Cardiac muscle cell (in vitro differentiated cells and primary cell): ENCODE measurements around the gene PLEKHG3. TPM values are rescaled to one million over a fixed set of nuclear protein-coding genes. Genes with fewer than 3 reads are reported as not detected.

ENCODE experiments used
- DNase-seq, 2 donors: peaks; one replicate each; pipeline versions ENCODE4 v3.0.0 to v3.0.0-alpha.2; 2010 to 2017; ENCODE audit warnings: low read depth in 1 of 2, low spot score in 1 of 2
- H3K27ac ChIP-seq: fragments of 200-600 bp; sonication (generic); 2 replicates; pipeline ENCODE4 v1.5.1; 2016
- H3K27me3 ChIP-seq: fragments of 200-600 bp; sonication (generic); 2 replicates; pipeline ENCODE4 v1.6.0; 2016; ENCODE audit warnings: control low read depth
- H3K36me3 ChIP-seq: fragments of 200-600 bp; sonication (generic); 2 replicates; pipeline ENCODE4 v1.5.1; 2016; ENCODE audit warnings: control low read depth
- H3K4me1 ChIP-seq: fragments of 200-600 bp; sonication (generic); 2 replicates; pipeline ENCODE4 v1.8.1; 2017; ENCODE audit warnings: low read depth, mild to moderate bottlenecking, mixed run types
- H3K4me3 ChIP-seq: fragments of 200-600 bp; sonication (generic); 2 replicates; pipeline ENCODE4 v1.5.1; 2016; ENCODE audit warnings: mild to moderate bottlenecking
- H3K9me3 ChIP-seq: fragments of 200-600 bp; sonication (generic); 2 replicates; pipeline ENCODE4 v1.5.1; 2017; ENCODE audit warnings: low read depth, mild to moderate bottlenecking, control low read depth
- CTCF ChIP-seq: IDR thresholded peaks from 2 replicates; pipeline ENCODE4 v1.5.1; 2012; ENCODE audit warnings: low read depth, mild to moderate bottlenecking, low read length
- polyA plus RNA-seq: library from polyadenylated mRNA; unstranded; fragments of >200 nt; fragmentation: Nextera tagmentation; extraction: Ambion mirVana; gene quantifications from 2 replicates; pipeline ENCODE4 v1.2.1, GENCODE V29; 2016
- total RNA-seq: library from RNA; depleted of rRNA; stranded (reverse); fragments of >200 nt; gene quantifications from 2 replicates; pipeline ENCODE4 v1.2.3, GENCODE V29; 2016

Gene PLEKHG3
- total and polyA plus RNA-seq, 2 experiments from 2014 or later = 19.2 to 72.2 TPM

- H3K36me3 ChIP-seq = no peaks in the 10 kb centered on the region
- no peaks in the 10 kb centered on the region for H3K9me3 ChIP-seq
- no peak for TF ChIP-seq CTCF
- H3K4me3 ChIP-seq = peak overlapping the region; percentile 67
- no peak for DNase-seq
- H3K4me1 ChIP-seq = peaks cover 60% of the 10 kb centered on the region
- no peaks in the 10 kb centered on the region for H3K27me3 ChIP-seq
- H3K27ac ChIP-seq = peak overlapping the region; percentile 52
Observed at GRCh38 chr14:64706119-64706592, 1.9 kb downstream of the PLEKHG3 start.

- Histone ChIP-seq H3K27ac (peak overlapping the region; percentile 52), H3K36me3 (no peaks in the 10 kb centered on the region), H3K4me3 (no peak overlapping the region), H3K4me1 (peaks cover 60% of the 10 kb centered on the region), H3K27me3 (no peaks in the 10 kb centered on the region), H3K9me3 (no peaks in the 10 kb centered on the region)
- no peak for DNase-seq
- TF ChIP-seq CTCF = no peak
Observed at GRCh38 chr14:64706593-64707193, 2.5 kb downstream of the PLEKHG3 start.

- H3K27ac ChIP-seq = peak overlapping the region; percentile 52
- no peak for TF ChIP-seq CTCF
- H3K9me3 ChIP-seq = no peaks in the 10 kb centered on the region
- no peaks in the 10 kb centered on the region for H3K27me3 ChIP-seq
- peaks cover 58% of the 10 kb centered on the region for H3K4me1 ChIP-seq
- no peaks in the 10 kb centered on the region for H3K36me3 ChIP-seq
- H3K4me3 ChIP-seq = no peak overlapping the region
- DNase-seq = peak in 1 of 2 donors; percentile 69
Observed at GRCh38 chr14:64707661-64708060, 3.4 kb downstream of the PLEKHG3 start.

GRCh38 chr14:64708148-64709004, 4.2 kb downstream of the PLEKHG3 start:
- H3K27me3 ChIP-seq = no peaks in the 10 kb centered on the region
- peak overlapping the region; percentile 55 for H3K27ac ChIP-seq
- H3K4me3 ChIP-seq = no peak overlapping the region
- no peaks in the 10 kb centered on the region for H3K36me3 ChIP-seq
- no peaks in the 10 kb centered on the region for H3K9me3 ChIP-seq
- peak; percentile 29 to 67 for DNase-seq
- no peak for TF ChIP-seq CTCF
- H3K4me1 ChIP-seq = peaks cover 51% of the 10 kb centered on the region

GRCh38 chr14:64709126-64709525, 4.9 kb downstream of the PLEKHG3 start:
- no peak for DNase-seq
- Histone ChIP-seq H3K27ac (peak overlapping the region; percentile 55), H3K4me3 (no peak overlapping the region), H3K27me3 (no peaks in the 10 kb centered on the region), H3K36me3 (no peaks in the 10 kb centered on the region), H3K9me3 (no peaks in the 10 kb centered on the region), H3K4me1 (peaks cover 48% of the 10 kb centered on the region)
- no peak for TF ChIP-seq CTCF
